ENCODE results near the gene F8. TPM values are rescaled to one million over a fixed set of nuclear protein-coding genes. Genes with fewer than 3 reads are reported as not detected.

F8 gene
- total RNA-seq, 1 donor from 2014 or later: 49.7 TPM

DNA sequence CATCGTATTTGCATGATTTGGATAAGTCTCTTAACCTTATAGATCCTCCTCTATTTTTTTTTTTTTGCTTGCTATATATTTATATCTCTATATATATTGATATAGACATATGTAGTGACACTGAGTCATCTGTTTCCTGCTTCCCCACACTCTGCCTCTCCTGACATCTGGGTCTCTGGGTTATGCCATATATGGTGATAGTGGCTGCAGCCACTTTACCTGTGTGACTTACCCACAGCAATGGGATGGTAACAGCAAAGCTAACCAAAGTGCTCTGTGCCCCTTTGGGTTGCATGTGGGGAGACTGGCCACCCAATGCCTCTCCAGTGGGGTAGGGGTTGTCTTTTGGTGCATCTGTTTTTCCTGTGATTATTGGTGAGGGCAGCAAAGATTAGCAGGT is 33.9 kb upstream of the F8 start:
- H3K9me3 ChIP-seq (replicated peaks): no peaks in the 10 kb centered on the region
- TF ChIP-seq, protein P1, sequence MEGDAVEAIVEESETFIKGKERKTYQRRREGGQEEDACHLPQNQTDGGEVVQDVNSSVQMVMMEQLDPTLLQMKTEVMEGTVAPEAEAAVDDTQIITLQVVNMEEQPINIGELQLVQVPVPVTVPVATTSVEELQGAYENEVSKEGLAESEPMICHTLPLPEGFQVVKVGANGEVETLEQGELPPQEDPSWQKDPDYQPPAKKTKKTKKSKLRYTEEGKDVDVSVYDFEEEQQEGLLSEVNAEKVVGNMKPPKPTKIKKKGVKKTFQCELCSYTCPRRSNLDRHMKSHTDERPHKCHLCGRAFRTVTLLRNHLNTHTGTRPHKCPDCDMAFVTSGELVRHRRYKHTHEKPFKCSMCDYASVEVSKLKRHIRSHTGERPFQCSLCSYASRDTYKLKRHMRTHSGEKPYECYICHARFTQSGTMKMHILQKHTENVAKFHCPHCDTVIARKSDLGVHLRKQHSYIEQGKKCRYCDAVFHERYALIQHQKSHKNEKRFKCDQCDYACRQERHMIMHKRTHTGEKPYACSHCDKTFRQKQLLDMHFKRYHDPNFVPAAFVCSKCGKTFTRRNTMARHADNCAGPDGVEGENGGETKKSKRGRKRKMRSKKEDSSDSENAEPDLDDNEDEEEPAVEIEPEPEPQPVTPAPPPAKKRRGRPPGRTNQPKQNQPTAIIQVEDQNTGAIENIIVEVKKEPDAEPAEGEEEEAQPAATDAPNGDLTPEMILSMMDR (IDR thresholded peaks at IDR 0.05; ENCODE audit: borderline replicate concordance): no peak
- H3K4me1 ChIP-seq: peaks cover 14% of the 10 kb centered on the region
- peak overlapping the region; percentile 55 for H3K27ac ChIP-seq (replicated peaks)
- H3K27me3 ChIP-seq (ENCODE audit: low read depth): no peaks in the 10 kb centered on the region
- intact Hi-C loops (cut with micrococcal nuclease): no loop called here
- H3K4me3 ChIP-seq: no peak overlapping the region
- no peak for DNase-seq
- H3K36me3 ChIP-seq: peaks cover 18% of the 10 kb centered on the region

DNA sequence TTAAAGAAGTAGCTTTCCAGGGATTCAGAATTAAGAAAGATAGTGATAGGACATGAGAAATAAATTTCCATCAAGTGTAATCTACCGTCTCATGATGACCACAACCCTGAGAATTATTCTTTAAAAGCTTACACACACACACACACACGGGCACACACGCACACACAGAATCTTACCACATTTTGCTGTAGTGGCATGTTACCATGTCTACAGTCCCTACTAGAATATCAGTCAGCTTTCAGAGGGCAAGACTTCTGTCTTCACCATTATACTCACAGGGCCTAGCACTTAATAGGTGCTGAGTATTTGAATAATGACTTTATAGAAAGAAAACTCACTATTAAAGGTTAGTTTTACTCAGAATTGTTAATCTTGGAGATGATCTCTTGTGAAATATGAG is 33.0 kb upstream of the F8 start:
- Histone ChIP-seq H3K36me3 (peaks cover 19% of the 10 kb centered on the region), H3K27ac (replicated peaks) (no peak overlapping the region), H3K27me3 (ENCODE audit: low read depth) (no peaks in the 10 kb centered on the region), H3K4me3 (no peak overlapping the region), H3K9me3 (replicated peaks) (no peaks in the 10 kb centered on the region), H3K4me1 (peaks cover 14% of the 10 kb centered on the region)
- DNase-seq: no peak
- TF ChIP-seq, protein P1 (IDR thresholded peaks at IDR 0.05; ENCODE audit: borderline replicate concordance): no peak
- intact Hi-C loops (cut with micrococcal nuclease): no loop called here

DNA sequence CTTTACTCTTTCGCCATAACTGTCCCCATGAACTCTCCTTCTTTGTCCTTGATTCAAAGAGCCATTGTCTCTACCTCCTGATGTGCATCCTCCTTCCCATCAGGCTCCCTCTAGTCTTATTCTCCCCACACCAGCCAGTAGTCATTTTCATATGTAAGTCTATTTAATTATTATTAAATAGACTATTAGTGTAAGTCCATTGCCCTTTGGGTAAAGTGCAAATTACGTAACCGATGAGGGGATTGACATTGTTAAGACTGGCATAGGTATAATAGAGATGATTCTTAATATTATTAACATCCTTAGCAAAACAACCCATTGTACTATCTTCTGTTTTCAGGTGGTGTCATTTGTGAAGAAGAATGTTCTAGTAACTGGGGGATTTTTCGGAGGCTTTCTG is 31.7 kb upstream of the F8 start:
- Histone ChIP-seq H3K27ac (replicated peaks) (no peak overlapping the region), H3K36me3 (peaks cover 14% of the 10 kb centered on the region), H3K4me3 (no peak overlapping the region), H3K9me3 (replicated peaks) (no peaks in the 10 kb centered on the region), H3K27me3 (ENCODE audit: low read depth) (no peaks in the 10 kb centered on the region), H3K4me1 (peaks cover 14% of the 10 kb centered on the region)
- no peak for DNase-seq
- intact Hi-C loops (cut with micrococcal nuclease): no loop called here
- TF ChIP-seq, protein P1 (IDR thresholded peaks at IDR 0.05; ENCODE audit: borderline replicate concordance): no peak

DNA sequence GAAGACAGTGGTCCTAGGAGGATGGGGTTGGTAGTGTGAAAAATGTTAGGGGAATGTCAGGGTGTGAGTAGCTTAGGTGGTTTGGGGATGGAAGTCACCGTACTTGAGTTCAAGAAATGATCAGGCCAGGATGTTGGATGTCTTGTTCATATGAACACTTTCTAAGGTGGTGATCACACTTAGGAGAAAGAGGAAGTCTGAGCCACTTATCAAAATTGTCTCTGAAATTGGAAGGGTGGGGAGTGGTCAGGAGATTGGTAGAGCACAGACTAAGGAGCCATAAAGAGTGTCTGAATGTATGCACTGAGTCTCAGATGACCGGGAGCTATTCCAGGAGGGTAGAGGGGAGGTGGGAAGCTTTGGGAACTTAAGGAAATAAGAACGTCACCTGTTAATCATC is 31.1 kb upstream of the F8 start:
- no peak overlapping the region for H3K4me3 ChIP-seq
- no peaks in the 10 kb centered on the region for H3K9me3 ChIP-seq (replicated peaks)
- H3K4me1 ChIP-seq: peaks cover 17% of the 10 kb centered on the region
- no peak overlapping the region for H3K27ac ChIP-seq (replicated peaks)
- H3K36me3 ChIP-seq: peaks cover 14% of the 10 kb centered on the region
- DNase-seq: no peak
- TF ChIP-seq, protein P1 (IDR thresholded peaks at IDR 0.05; ENCODE audit: borderline replicate concordance): no peak
- intact Hi-C loops (cut with micrococcal nuclease): no loop called here
- no peaks in the 10 kb centered on the region for H3K27me3 ChIP-seq (ENCODE audit: low read depth)

DNA sequence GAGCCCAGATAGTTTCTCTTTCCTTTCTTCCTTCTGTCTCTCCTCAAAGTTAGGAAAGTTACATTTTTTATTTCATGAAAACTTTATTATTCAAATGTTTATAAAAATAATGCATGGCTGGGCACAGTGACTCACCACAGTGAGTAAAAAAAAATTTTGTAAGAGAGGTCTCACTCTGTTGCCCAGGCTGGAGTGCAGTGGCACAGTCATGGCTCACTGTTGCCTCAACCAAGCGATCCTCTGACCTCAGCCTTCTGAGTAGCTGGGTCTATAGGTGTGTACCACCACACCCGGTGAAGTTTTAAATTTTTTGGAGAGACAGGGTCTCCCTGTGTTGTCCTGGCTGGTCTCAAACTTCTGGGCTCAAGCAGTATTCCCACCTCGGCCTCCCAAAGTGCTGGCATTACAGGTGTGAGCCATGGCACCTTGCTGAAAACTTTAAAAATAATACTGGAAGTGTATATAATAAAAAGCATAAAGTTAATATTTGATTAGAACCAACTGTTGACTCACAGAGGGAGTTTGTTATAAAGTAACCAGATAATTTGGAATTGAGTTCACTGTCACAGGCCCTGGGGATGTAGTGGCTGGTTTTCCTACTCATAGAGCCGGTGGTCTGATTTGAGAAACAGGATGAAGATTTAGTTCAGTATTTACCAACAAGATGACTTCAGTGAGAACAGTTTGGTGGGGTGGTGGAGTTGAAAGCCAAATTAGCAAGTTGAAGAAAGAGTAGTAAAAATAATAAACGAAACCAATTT is 30.4 kb upstream of the F8 start:
- Histone ChIP-seq H3K9me3 (replicated peaks) (no peaks in the 10 kb centered on the region), H3K4me3 (no peak overlapping the region), H3K36me3 (peaks cover 14% of the 10 kb centered on the region), H3K27me3 (ENCODE audit: low read depth) (no peaks in the 10 kb centered on the region), H3K27ac (replicated peaks) (no peak overlapping the region), H3K4me1 (peaks cover 25% of the 10 kb centered on the region)
- TF ChIP-seq, protein P1 (IDR thresholded peaks at IDR 0.05; ENCODE audit: borderline replicate concordance): no peak
- DNase-seq: no peak
- intact Hi-C loops (cut with micrococcal nuclease): no loop called here

Data from left ventricle myocardium inferior (tissue), 1 donor.